ENCODE results near the gene PEX10.

DNA sequence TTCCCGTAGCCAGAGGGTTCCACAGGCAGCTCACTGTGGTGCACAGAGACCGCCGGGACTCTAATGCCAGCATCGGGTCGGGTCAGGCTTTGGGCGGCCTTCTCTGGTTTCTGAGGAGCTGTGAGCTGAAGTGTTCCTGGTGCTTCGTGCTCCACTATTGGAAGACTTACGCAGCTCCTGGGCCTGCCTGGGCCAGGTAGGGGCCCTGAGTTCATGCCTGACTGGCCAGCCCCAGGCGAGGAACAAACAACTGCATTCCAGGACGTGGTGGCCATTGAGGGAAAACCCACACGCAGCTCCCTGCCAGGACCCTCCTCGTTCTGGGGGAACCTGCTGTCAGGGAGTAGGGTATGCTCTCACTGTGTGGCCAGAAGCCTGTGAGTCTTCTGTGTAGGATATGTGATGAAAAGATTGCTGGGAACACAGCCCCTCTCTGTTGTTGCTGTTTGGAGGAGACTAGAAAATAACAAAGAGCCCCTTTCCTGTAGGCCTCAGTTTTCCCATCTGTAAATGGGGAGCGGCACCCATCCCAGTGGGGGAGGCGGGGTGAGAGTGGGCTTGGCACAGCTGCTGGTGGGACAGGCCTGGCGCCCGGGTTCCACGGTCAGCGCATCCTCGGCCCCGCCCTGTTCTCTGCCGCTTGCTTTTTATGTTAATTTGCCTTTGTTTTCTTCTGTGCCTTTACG, 12.3 kb downstream of the PEX10 start:
- no peak for TF ChIP-seq POLR2A (IDR thresholded peaks at IDR 0.05; ENCODE audit: low read depth, low read length)
- no peak for TF ChIP-seq POLR2AphosphoS5 (IDR thresholded peaks at IDR 0.05; ENCODE audit: low read depth, low read length)
- no peak for TF ChIP-seq SPI1 (IDR thresholded peaks at IDR 0.05; ENCODE audit: low read depth, low read length)
- TF ChIP-seq POU2F2 (IDR thresholded peaks at IDR 0.05; ENCODE audit: low read depth, low read length): no peak
